ENCODE results near the gene SHISA6. TPM values are rescaled to one million over a fixed set of nuclear protein-coding genes. Genes with fewer than 3 reads are reported as not detected.

SHISA6 gene
- polyA plus RNA-seq, 1 experiment, result not detected

- peak within 1 kb of the TSS; percentile 3; the same call in 1 of the 2 replicates for H3K4me3 ChIP-seq (ENCODE audit: low read depth, low read length)
- H3K27me3 ChIP-seq (ENCODE audit: control insufficient read depth, insufficient read depth, low read length), result no peaks in the 10 kb centered on the region
- POLR2A ChIA-PET, result no interaction called here
- TF ChIP-seq CTCF (IDR thresholded peaks at IDR 0.05; ENCODE audit: insufficient read depth, low read depth, low read length), result no peak
- H3K36me3 ChIP-seq (ENCODE audit: control insufficient read depth, insufficient read depth, low read length), result no peaks in the 10 kb centered on the region
- CTCF ChIA-PET, result no interaction called here
- DNase-seq (ENCODE audit: low read depth), result no peak
These were observed 357.5 kb downstream of the SHISA6 start, which contains the start of gene DNAH9 for GRCh38 chr17:11598274-11599221. TSS of gene DNAH9 (plus strand) at chr17:11598470. CDS start at chr17:11598499, 29 bp downstream.

GRCh38 chr17:11601661-11602060, 360.6 kb downstream of the SHISA6 start:
- ChIA-PET CTCF (interaction anchor here (0.6 kb wide), 1 partner anchor 507 kb away, joined by 3 read pairs; no protein-coding TSS in a partner anchor), POLR2A (no interaction called here)
- no peaks in the 10 kb centered on the region for H3K36me3 ChIP-seq (ENCODE audit: control insufficient read depth, insufficient read depth, low read length)
- H3K4me3 ChIP-seq (ENCODE audit: low read depth, low read length), result no peak overlapping the region
- no peak for TF ChIP-seq CTCF (IDR thresholded peaks at IDR 0.05; ENCODE audit: insufficient read depth, low read depth, low read length)
- no peaks in the 10 kb centered on the region for H3K27me3 ChIP-seq (ENCODE audit: control insufficient read depth, insufficient read depth, low read length)
- DNase-seq (ENCODE audit: low read depth), result no peak

- ChIA-PET POLR2A (no interaction called here), CTCF (no interaction called here)
- H3K27me3 ChIP-seq (ENCODE audit: control insufficient read depth, insufficient read depth, low read length), result no peaks in the 10 kb centered on the region
- DNase-seq (ENCODE audit: low read depth), result no peak
- no peak for TF ChIP-seq CTCF (IDR thresholded peaks at IDR 0.05; ENCODE audit: insufficient read depth, low read depth, low read length)
- H3K36me3 ChIP-seq (ENCODE audit: control insufficient read depth, insufficient read depth, low read length), result no peaks in the 10 kb centered on the region
- H3K4me3 ChIP-seq (ENCODE audit: low read depth, low read length), result no peak overlapping the region
These were observed 367.4 kb downstream of the SHISA6 start for GRCh38 chr17:11608396-11608795.

GRCh38 chr17:11610999-11611566, 370.1 kb downstream of the SHISA6 start:
- Histone ChIP-seq H3K4me3 (ENCODE audit: low read depth, low read length) (no peak overlapping the region), H3K27me3 (ENCODE audit: control insufficient read depth, insufficient read depth, low read length) (no peaks in the 10 kb centered on the region), H3K36me3 (ENCODE audit: control insufficient read depth, insufficient read depth, low read length) (no peaks in the 10 kb centered on the region)
- no peak for TF ChIP-seq CTCF (IDR thresholded peaks at IDR 0.05; ENCODE audit: insufficient read depth, low read depth, low read length)
- no peak for DNase-seq (ENCODE audit: low read depth)
- ChIA-PET CTCF (no interaction called here), POLR2A (no interaction called here)

- POLR2A ChIA-PET, result no interaction called here
- H3K36me3 ChIP-seq (ENCODE audit: control insufficient read depth, insufficient read depth, low read length), result no peaks in the 10 kb centered on the region
- CTCF ChIA-PET, result no interaction called here
- no peaks in the 10 kb centered on the region for H3K27me3 ChIP-seq (ENCODE audit: control insufficient read depth, insufficient read depth, low read length)
- no peak for DNase-seq (ENCODE audit: low read depth)
- no peak overlapping the region for H3K4me3 ChIP-seq (ENCODE audit: low read depth, low read length)
- no peak for TF ChIP-seq CTCF (IDR thresholded peaks at IDR 0.05; ENCODE audit: insufficient read depth, low read depth, low read length)
These were observed 371.9 kb downstream of the SHISA6 start for GRCh38 chr17:11612956-11613355.
